K562 (cell line): ENCODE data around the gene ENDOD1. TPM values are rescaled to one million over a fixed set of nuclear protein-coding genes. Genes with fewer than 3 reads are reported as not detected.

Experiments
- ATAC-seq: fragments of 200-7000 bp; cut with Tn5 transposase; 3 replicates; pipeline ENCODE4 v1.9.1; 2020; ENCODE audit warnings: moderate library complexity
- BruUV-seq: library from RNA; stranded (reverse); fragments of 400-500 nt; replicated peaks from 2 replicates; lab custom pipeline; 2021; lab: Mats Ljungman, UMichigan
- CTCF ChIA-PET: fragments of 300-600 bp; formaldehyde crosslinking; extraction: SDS; loops from one replicate; lab custom pipeline; 2021; ENCODE audit warnings: low intra/inter-chr PET ratio; lab: Yijun Ruan, JAX
- POLR2A ChIA-PET: fragments of 300-600, 350-650 bp; sonication (Branson Sonifier 250); formaldehyde crosslinking; extraction: SDS; loops from one replicate; lab custom pipeline; 2021; ENCODE audit warnings: antibody characterized with exemption, inconsistent platforms; lab: Yijun Ruan, JAX
- DNase-seq, 4 experiments: peaks; one replicate each; pipeline versions ENCODE4 v3.0.0 to v3.0.0-alpha.2; 2011 to 2018; ENCODE audit warnings: low spot score in 3 of 4, mixed read lengths in 3 of 4; ENCODE audit errors: extremely low read depth in 1 of 4
- FAIRE-seq: peaks from 2 replicates; lab custom pipeline; 2011; peaks lifted over from hg19 to GRCh38; lab: Jason Lieb, UNC
- H2AFZ ChIP-seq: 2 replicates; pipeline ENCODE4 v1.6.0; 2011; ENCODE audit warnings: low read depth, low read length, control low read depth, inconsistent platforms
- H3K27ac ChIP-seq: fragments of 200-600 bp; 3 replicates; pipeline ENCODE4 v1.8.0; 2011; ENCODE audit warnings: low read depth, mild to moderate bottlenecking, control low read depth, inconsistent platforms, low read length, moderate library complexity, mixed read lengths; ENCODE audit errors: extremely low read depth
- H3K27me3 ChIP-seq, 2 experiments: fragments of 300-600 bp in 1 of 2; 2 replicates in 1 of 2; 3 replicates in 1 of 2; pipeline versions ENCODE4 v1.6.0 to v1.8.0; 2011; ENCODE audit warnings: inconsistent platforms in 2 of 2, low read length in 2 of 2, mild to moderate bottlenecking in 1 of 2, mixed read lengths in 1 of 2, moderate library complexity in 1 of 2; ENCODE audit not compliant: control insufficient read depth in 2 of 2, insufficient read depth in 2 of 2
- H3K36me3 ChIP-seq: fragments of 300-600 bp; 3 replicates; pipeline ENCODE4 v1.8.0; 2011; ENCODE audit warnings: mild to moderate bottlenecking, low read length, inconsistent platforms; ENCODE audit not compliant: control insufficient read depth, insufficient read depth
- H3K4me1 ChIP-seq, 2 experiments: fragments of 200-600 bp in 1 of 2; replicated peaks in 1 of 2; 2 replicates in 1 of 2; 3 replicates in 1 of 2; pipeline versions ENCODE4 v1.5.1 to v1.8.0; 2011; ENCODE audit warnings: inconsistent platforms in 2 of 2, low read length in 2 of 2, mild to moderate bottlenecking in 1 of 2, mixed read lengths in 1 of 2, moderate library complexity in 1 of 2; ENCODE audit not compliant: control insufficient read depth in 2 of 2, insufficient read depth in 2 of 2
- H3K4me2 ChIP-seq: 2 replicates; pipeline ENCODE4 v1.6.1; 2011; ENCODE audit warnings: low read length, control low read depth, inconsistent platforms, mixed read lengths; ENCODE audit not compliant: insufficient read depth
- H3K4me3 ChIP-seq: fragments of 200-600 bp; sonication (generic), shearing (Covaris generic); 2 replicates; pipeline ENCODE4 v1.5.1; 2016; ENCODE audit warnings: control low read depth, inconsistent platforms
- H3K79me2 ChIP-seq: fragments of 200-600 bp; 3 replicates; pipeline ENCODE4 v1.8.0; 2011; ENCODE audit warnings: low read length, inconsistent platforms; ENCODE audit not compliant: control insufficient read depth, insufficient read depth
- H3K9ac ChIP-seq, 2 experiments: 2 replicates each; pipeline versions ENCODE4 v1.6.0 to v1.6.1; 2011; ENCODE audit warnings: low read depth in 2 of 2, low read length in 2 of 2, control low read depth in 1 of 2, inconsistent platforms in 1 of 2, mild to moderate bottlenecking in 1 of 2, mixed read lengths in 1 of 2; ENCODE audit not compliant: insufficient read depth in 1 of 2
- H3K9me1 ChIP-seq: one replicate; pipeline ENCODE4 v1.6.0; 2011; ENCODE audit warnings: inconsistent platforms, mild to moderate bottlenecking, low read length, moderate library complexity; ENCODE audit not compliant: control insufficient read depth, insufficient read depth
- H3K9me3 ChIP-seq: replicated peaks from 2 replicates; pipeline ENCODE4 v1.5.1; 2011; ENCODE audit warnings: low read depth, low read length, inconsistent platforms; ENCODE audit not compliant: control insufficient read depth, insufficient read depth
- H4K20me1 ChIP-seq: replicated peaks from 2 replicates; pipeline ENCODE4 v1.6.1; 2011; ENCODE audit warnings: low read length, inconsistent platforms, mixed read lengths; ENCODE audit not compliant: control insufficient read depth, insufficient read depth
- CBFA2T2 ChIP-seq: fragments of 450-650 bp; conservative IDR thresholded peaks from 2 replicates; pipeline ENCODE4 v1.6.1; 2017; ENCODE audit warnings: mild to moderate bottlenecking
- CC2D1A ChIP-seq: fragments of 450-650 bp; IDR thresholded peaks from 2 replicates; pipeline ENCODE4 v1.6.1; 2017; ENCODE audit warnings: mild to moderate bottlenecking
- FOS ChIP-seq: IDR thresholded peaks from 3 replicates; pipeline ENCODE4 v1.6.1; 2011; ENCODE audit not compliant: insufficient read length; ENCODE audit errors: extremely low read depth
- KDM2B ChIP-seq: fragments of 250-450 bp; sonication (Bioruptor Pico); IDR thresholded peaks from 2 replicates; pipeline ENCODE4 v1.8.0; 2021; ENCODE audit warnings: mild to moderate bottlenecking, moderate library complexity
- MGA ChIP-seq: fragments of 450-650 bp; IDR thresholded peaks from 2 replicates; pipeline ENCODE4 v1.6.1; 2016; ENCODE audit warnings: mild to moderate bottlenecking, moderate library complexity
- MTA2 ChIP-seq: fragments of 450-650 bp; IDR thresholded peaks from 2 replicates; pipeline ENCODE4 v1.6.1; 2016; ENCODE audit warnings: low read depth
- PHF21A ChIP-seq: fragments of 450-650 bp; IDR thresholded peaks from 2 replicates; pipeline ENCODE4 v1.6.1; 2017; ENCODE audit warnings: low read depth, borderline replicate concordance
- SREBF2 ChIP-seq: sonication (generic); formaldehyde crosslinking; IDR thresholded peaks from 2 replicates; pipeline ENCODE4 v1.4.0; 2020; ENCODE audit warnings: mild to moderate bottlenecking, missing genetic modification reagents
- ZFP1 ChIP-seq: fragments of 450-650 bp; formaldehyde crosslinking; IDR thresholded peaks from 2 replicates; pipeline ENCODE4 v1.4.0; 2020; ENCODE audit warnings: mild to moderate bottlenecking, mixed read lengths
- ZFPM2 ChIP-seq: fragments of 250-450 bp; sonication (Bioruptor Pico); IDR thresholded peaks from 2 replicates; pipeline ENCODE4 v1.5.1; 2022; ENCODE audit warnings: mild to moderate bottlenecking
- ZNF140 ChIP-seq: fragments of 250-450 bp; sonication (Bioruptor Pico); IDR thresholded peaks from 2 replicates; pipeline ENCODE4 v1.8.0; 2021; ENCODE audit warnings: moderate library complexity, mild to moderate bottlenecking, inconsistent platforms
- WGBS: fragments of 100-300 bp; shearing (Covaris generic); methylation state at CpG from one replicate; pipeline ENCODE4 v1.1.6; 2016; ENCODE audit warnings: low coverage, mixed read lengths; ENCODE audit not compliant: insufficient coverage; ENCODE audit errors: missing lambda C conversion rate; 5-methylcytosine and 5-hydroxymethylcytosine counted together
- in situ Hi-C: fragments of 300-500 bp; cut with MboI; formaldehyde crosslinking; loops from 4 replicates; pipeline ENCODE4 v1.15.0; 2018; ENCODE audit warnings: inconsistent platforms, mixed read lengths
- intact Hi-C: fragments of 100-400 bp; cut with micrococcal nuclease; formaldehyde crosslinking; loops from 2 replicates; pipeline ENCODE4 v1.14.2; 2022
- polyA plus RNA-seq, 8 experiments: library from polyadenylated mRNA; depleted of rRNA in 4 of 8; stranded (reverse) in 5 of 8; unstranded in 3 of 8; fragments of >200 nt; fragmentation: Nextera tagmentation in 2 of 8; fragmentation: Illumina TruSeq in 1 of 8; extraction: Ambion mirVana in 2 of 8; extraction: Trizol in 1 of 8; gene quantifications; 2 replicates each; pipeline versions ENCODE4 v1.2.1 to v1.2.3, GENCODE V29; 2011 to 2014; ENCODE audit warnings: inconsistent platforms in 1 of 8, missing spikeins in 1 of 8
- total RNA-seq, 7 experiments: library from RNA; depleted of rRNA in 6 of 7; stranded (reverse); fragments of >200 nt in 6 of 7; fragmentation: Illumina TruSeq in 2 of 7; extraction: Trizol in 2 of 7; gene quantifications; 2 replicates each; pipeline versions ENCODE4 v1.2.1 to v1.2.3, GENCODE V29; 2011 to 2021; ENCODE audit warnings: low replicate concordance in 1 of 7

Gene ENDOD1
- total and polyA plus RNA-seq, 9 of the 15 experiments (the other 6 are each of a cell fraction or from before 2014, with no cell fraction given) = 4.2 to 11.8 (median 9.3) TPM

GRCh38 chr11:95097209-95097608 lies 7.6 kb downstream of the ENDOD1 start:
- no peak for TF ChIP-seq CC2D1A
- no peak for TF ChIP-seq ZFPM2 (CRISPR knock-in tag)
- no peak for TF ChIP-seq CBFA2T2
- no peak for TF ChIP-seq FOS
- TF ChIP-seq SREBF2 (CRISPR knock-in tag) = no peak
- no peak for TF ChIP-seq ZFP1 (CRISPR knock-in tag)
- TF ChIP-seq KDM2B = no peak
- no peak for TF ChIP-seq ZNF140 (CRISPR knock-in tag)
- TF ChIP-seq MTA2 = no peak
- TF ChIP-seq PHF21A = no peak
- no peak for TF ChIP-seq MGA
- Histone ChIP-seq H3K4me1 (peaks cover 10 to 42% of the 10 kb centered on the region in 2 experiments; a peak in 4 of 5 replicates), H3K9ac (no peak overlapping the region), H3K36me3 (no peaks in the 10 kb centered on the region; the same call in 2 of the 3 replicates), H4K20me1 (no peaks in the 10 kb centered on the region), H3K79me2 (peaks cover 6% of the 10 kb centered on the region; the same call in 1 of the 3 replicates), H2AFZ (no peak overlapping the region), H3K4me3 (no peak overlapping the region), H3K9me1 (no peaks in the 10 kb centered on the region), H3K27ac (no peak overlapping the region), H3K4me2 (no peak overlapping the region), H3K9me3 (no peaks in the 10 kb centered on the region), H3K27me3 (no peaks in the 10 kb centered on the region)
- intact Hi-C loops (no loop called here), in situ Hi-C loops (no loop called here)
- ChIA-PET POLR2A (interaction anchor here (0.9 to 1.0 kb wide), 2 partner anchors 9 to 11 kb away, joined by 3 read pairs; no protein-coding TSS in a partner anchor), CTCF (no interaction called here)
- no TSS peak for BruUV-seq
- 43% methylated on average over 3 of the region's 3 CpGs for WGBS
- FAIRE-seq = no peak
- no peak for DNase-seq
- no peak for ATAC-seq
